ENCODE data around the gene COL6A6.

DNA sequence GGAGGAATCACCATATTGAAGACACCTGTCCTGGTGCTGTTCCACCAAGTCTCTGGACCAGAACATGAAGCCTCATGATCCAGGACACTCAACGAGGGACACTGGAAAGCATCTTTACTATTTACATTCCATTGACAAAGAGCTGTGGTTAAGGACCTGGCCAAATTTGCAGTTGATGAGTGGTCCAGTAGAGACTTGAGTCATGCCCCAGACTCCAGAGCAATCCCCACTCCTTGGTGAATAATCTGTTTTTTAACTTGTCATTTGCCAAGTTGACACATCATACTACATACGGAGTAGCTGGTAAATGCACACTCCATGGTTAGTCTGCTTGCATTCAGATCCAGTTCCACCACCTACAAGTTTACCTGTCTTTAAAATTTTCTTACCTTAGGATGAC, 1.2 kb upstream of the COL6A6 start:
- TF ChIP-seq, protein P1, sequence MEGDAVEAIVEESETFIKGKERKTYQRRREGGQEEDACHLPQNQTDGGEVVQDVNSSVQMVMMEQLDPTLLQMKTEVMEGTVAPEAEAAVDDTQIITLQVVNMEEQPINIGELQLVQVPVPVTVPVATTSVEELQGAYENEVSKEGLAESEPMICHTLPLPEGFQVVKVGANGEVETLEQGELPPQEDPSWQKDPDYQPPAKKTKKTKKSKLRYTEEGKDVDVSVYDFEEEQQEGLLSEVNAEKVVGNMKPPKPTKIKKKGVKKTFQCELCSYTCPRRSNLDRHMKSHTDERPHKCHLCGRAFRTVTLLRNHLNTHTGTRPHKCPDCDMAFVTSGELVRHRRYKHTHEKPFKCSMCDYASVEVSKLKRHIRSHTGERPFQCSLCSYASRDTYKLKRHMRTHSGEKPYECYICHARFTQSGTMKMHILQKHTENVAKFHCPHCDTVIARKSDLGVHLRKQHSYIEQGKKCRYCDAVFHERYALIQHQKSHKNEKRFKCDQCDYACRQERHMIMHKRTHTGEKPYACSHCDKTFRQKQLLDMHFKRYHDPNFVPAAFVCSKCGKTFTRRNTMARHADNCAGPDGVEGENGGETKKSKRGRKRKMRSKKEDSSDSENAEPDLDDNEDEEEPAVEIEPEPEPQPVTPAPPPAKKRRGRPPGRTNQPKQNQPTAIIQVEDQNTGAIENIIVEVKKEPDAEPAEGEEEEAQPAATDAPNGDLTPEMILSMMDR (IDR thresholded peaks at IDR 0.05) = no peak
- TF ChIP-seq POLR2A (IDR thresholded peaks at IDR 0.05) = no peak
